Omental fat pad (tissue), 4 donors: Measurements from ENCODE around the gene MYD88. TPM values are rescaled to one million over a fixed set of nuclear protein-coding genes. Genes with fewer than 3 reads are reported as not detected.

Experiments used
- ATAC-seq: fragments of 150-250 bp; one replicate; pipeline ENCODE4 v1.9.1; 2016; ENCODE audit warnings: mild to moderate bottlenecking, moderate library complexity; ENCODE audit not compliant: low FRiP score
- DNase-seq: peaks from one replicate; pipeline ENCODE4 v3.0.0-alpha.2; 2019; ENCODE audit warnings: low spot score
- total RNA-seq, 4 donors: library from RNA; depleted of rRNA; stranded (reverse); fragments of >200 nt; gene quantifications; one replicate each; pipeline ENCODE4 v1.1.0, GENCODE V29; 2016
- TF ChIP-seq, protein P1 (sequence below), 3 donors: fragments of 450-650 bp; IDR thresholded peaks; one replicate each; pipeline ENCODE4 v1.5.1; 2016 to 2017; ENCODE audit warnings: antibody characterized with exemption in 3 of 3, mild to moderate bottlenecking in 3 of 3, moderate library complexity in 2 of 3

The MYD88 gene
- total RNA-seq, 4 donors from 2014 or later = 37.6 to 78.0 (median 53.6) TPM

DNA sequence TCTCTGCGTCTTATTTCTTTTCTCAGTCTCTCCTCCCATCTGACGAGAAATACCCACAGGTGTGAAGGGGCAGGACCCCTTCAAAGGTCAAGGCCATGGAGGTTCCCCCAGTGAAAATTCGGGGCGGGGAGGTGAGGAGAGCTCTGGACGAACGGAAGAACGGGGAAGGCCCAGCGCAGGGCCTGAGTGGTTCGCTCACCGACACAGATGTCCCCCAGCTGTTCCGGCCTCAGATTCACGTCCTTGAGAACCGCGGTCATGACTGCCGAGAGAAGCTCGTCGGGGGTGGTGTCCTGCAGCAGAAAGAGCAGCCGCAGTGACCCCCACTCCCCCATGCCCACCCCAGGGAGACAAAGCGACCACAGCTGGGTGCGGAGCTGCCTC lies 2.1 kb upstream of the MYD88 start:
- ATAC-seq (no peak), DNase-seq (no peak)
- TF ChIP-seq, protein P1, sequence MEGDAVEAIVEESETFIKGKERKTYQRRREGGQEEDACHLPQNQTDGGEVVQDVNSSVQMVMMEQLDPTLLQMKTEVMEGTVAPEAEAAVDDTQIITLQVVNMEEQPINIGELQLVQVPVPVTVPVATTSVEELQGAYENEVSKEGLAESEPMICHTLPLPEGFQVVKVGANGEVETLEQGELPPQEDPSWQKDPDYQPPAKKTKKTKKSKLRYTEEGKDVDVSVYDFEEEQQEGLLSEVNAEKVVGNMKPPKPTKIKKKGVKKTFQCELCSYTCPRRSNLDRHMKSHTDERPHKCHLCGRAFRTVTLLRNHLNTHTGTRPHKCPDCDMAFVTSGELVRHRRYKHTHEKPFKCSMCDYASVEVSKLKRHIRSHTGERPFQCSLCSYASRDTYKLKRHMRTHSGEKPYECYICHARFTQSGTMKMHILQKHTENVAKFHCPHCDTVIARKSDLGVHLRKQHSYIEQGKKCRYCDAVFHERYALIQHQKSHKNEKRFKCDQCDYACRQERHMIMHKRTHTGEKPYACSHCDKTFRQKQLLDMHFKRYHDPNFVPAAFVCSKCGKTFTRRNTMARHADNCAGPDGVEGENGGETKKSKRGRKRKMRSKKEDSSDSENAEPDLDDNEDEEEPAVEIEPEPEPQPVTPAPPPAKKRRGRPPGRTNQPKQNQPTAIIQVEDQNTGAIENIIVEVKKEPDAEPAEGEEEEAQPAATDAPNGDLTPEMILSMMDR (IDR thresholded peaks at IDR 0.05) = no peak

DNA sequence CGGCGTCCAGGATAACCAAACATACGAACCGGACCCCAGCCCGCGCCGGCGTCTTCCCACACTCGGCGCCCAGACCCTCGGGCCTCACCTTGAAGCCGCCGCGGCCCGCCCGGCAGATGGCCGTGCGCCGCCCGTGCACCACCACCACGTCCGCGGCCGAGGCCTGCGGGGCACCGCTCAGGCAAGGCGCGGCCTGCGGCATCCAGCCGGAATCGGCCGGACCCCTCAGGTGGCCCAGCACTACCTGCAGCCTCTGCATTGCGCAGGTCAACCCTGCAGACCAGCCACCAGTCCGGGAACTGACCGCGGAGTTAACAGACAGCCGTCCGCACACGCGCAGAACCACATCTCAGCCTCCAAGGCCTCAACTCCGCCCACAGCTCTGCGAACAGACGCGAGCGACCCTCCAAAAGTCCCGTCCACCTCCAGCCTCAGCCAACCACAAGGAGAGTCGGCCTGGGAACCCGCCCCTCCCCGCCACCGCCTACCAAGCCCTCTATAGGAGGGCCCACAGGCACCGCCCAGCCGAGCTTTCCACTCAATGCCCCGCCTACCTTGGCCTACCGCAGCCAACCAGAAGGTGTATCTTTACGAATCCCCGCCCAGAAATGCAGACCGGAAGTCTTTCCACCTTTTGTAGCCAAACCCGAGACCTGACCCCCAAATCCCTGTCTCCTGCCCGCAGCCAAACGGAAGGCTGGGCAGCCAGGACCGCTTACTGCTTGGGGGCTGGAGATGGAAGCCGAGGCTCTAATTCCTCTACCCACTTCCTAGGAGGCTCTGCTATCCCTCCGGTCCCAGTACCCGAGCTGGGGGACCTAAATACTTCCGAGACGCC lies 1.5 kb upstream of the MYD88 start, which contains the start of gene ACAA1:
TSS of gene ACAA1 (minus strand) at position 351 of the 838 bp plus-strand sequence. CDS start at position 259, 92 bp downstream.
- DNase-seq (peak; percentile 98), ATAC-seq (peak; percentile 97)
- TF ChIP-seq, protein P1 (IDR thresholded peaks at IDR 0.05) = no peak

DNA sequence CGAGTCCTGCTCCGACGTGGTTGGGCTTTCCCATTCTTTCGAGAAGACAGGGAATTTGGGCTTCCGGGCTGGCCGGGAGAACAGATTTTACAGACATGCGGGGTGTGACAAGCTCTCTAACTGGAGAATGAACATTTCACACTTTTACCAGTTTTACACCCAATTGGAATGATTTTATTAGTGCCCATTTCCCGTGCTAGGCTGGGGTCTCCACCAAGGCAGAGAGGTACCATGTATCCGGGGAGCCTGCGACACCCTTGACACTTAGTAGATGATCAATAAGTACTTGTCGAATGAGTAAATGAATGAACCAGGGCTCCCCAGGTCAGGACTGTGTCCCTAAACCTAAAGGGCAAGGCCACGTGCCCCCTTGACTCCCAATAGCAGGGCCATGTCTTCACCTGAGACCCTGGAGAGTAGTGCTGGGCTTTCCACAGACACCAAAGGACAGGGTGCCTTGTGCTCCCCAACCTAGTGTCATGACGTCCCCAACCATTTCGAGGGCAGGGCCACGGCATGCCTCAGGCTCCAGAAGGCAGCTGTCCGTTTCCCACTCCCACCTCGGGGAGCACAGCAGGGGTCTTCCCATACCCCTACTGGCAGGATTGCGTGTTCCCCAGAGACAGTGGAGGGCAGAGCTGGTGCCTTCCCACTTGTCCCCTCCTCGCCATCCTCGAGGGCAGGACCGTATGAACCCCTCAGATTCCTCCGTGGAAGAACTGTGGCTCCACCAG lies 679 bp upstream of the MYD88 start:
- peak; percentile 27 for DNase-seq
- TF ChIP-seq, protein P1 (IDR thresholded peaks at IDR 0.05) = no peak
- ATAC-seq = no peak

DNA sequence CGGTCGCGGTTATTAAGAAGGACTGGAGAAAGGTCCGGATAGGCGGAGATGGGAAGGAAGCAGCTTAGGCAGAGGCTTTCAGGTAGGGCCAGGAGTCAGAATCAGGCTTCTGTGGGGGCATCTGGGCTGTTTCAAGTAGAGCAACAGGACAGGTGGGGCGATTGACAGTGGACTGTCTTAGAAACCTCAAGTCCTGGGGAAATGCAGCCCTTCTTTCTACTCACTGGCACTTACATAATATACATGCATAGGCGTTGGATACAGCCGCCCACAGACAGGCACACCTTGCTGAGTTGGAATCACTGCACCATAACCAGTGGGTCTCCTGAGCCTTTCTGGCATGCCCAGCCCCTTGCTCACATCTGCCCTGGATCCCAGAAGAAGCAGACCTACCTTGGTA lies 730 bp downstream of the MYD88 start:
- TF ChIP-seq, protein P1 (IDR thresholded peaks at IDR 0.05) = no peak
- DNase-seq (peak; percentile 20), ATAC-seq (no peak)

DNA sequence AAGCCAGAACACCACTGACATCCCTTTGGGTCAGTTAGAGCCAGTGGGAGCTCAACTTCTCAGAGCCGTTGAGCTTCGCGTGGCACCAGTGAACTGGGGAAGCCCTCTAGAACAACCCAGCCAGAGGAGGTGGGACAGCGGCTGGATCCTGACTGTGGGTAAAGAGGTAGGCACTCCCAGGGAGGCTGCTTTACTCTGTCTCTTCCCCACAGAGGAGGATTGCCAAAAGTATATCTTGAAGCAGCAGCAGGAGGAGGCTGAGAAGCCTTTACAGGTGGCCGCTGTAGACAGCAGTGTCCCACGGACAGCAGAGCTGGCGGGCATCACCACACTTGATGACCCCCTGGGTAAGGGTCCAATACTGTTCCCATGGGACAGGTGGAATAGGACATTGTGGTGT lies 1.2 kb downstream of the MYD88 start:
- DNase-seq (peak; percentile 18), ATAC-seq (no peak)
- TF ChIP-seq, protein P1 (IDR thresholded peaks at IDR 0.05) = no peak

DNA sequence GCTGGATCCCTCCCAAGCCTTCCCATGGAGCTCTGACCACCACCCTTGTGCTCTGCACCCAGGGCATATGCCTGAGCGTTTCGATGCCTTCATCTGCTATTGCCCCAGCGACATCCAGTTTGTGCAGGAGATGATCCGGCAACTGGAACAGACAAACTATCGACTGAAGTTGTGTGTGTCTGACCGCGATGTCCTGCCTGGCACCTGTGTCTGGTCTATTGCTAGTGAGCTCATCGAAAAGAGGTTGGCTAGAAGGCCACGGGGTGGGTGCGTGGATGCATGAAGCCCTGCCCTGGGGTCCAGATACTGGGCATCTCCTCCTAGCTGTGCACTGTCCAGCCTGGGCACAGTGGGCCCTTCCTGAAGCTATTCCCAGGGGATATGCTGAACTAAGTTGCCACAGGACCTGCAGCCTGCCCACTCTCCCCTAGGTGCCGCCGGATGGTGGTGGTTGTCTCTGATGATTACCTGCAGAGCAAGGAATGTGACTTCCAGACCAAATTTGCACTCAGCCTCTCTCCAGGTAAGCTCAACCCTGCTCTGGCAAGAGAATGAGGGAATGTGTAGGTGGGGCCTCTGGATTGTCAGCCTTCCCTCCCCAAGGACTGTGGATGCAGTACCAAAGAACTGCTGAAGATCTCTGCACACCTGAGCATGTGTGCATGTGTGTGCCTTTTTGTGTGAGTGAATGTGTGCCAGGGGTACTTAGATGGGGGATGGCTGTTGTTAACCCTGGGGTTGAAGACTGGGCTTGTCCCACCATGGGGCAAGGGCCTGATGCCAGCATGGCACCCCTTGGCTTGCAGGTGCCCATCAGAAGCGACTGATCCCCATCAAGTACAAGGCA lies 2.1 kb downstream of the MYD88 start:
- TF ChIP-seq, protein P1 (IDR thresholded peaks at IDR 0.05) = no peak
- no peak for DNase-seq

More for the DNA sequence above, 2.1 kb downstream of the MYD88 start:
- no peak for ATAC-seq
